ENCODE results near the gene SPR.

Gene SPR
- total RNA-seq, result 0.30 to 4.0 reads per million in 2 experiments

DNA sequence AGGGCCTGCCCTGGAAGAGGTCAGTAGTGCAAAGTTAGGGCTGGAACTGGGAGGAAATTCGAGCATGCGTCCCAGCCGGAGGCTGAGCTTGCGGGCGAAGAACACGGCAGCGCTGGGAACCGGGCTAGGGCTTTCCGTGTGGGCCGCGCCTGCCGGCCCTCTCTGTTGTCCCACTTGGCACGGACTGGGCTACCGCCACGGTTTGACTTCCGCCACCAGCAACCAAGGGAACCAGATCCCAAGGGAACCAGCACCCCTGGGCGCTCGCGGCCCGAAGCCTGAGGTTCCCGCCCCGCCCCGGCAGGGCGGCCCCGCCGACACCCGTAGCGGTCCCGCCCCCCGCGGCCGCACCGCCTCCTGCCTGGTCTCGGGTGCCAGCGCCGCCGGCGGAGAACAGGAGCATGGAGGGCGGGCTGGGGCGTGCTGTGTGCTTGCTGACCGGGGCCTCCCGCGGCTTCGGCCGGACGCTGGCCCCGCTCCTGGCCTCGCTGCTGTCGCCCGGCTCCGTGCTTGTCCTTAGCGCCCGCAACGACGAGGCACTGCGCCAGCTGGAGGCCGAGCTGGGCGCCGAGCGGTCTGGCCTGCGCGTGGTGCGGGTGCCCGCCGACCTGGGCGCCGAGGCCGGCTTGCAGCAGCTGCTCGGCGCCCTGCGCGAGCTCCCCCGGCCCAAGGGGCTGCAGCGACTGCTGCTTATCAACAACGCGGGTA is at the start of gene SPR:
SPR (plus strand) TSS at position 377 of the 708 bp plus-strand sequence; CDS start at position 402, 25 bp downstream.
- DNase-seq (ENCODE audit: low read depth), result peak; percentile 20

DNA sequence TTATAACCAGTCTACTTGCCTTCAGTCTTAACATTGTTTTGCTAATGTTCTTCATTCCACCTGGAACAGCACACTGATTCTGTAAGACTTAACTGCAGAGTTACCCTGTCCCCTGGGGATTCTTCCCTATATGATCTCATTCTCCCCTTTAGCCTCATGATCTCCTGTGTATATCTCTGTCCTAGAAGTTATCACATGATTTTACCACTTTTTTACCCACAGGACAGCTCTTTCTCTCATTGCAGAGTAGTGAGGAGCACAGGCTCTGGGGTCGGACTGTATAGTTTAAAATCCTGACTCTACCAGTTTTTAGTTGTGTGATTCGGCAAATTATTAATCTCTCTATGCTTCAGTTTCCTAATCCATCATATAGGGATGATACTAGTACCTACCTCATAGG is 47.1 kb upstream of the SPR start:
- DNase-seq (ENCODE audit: low read depth), result no peak

DNA sequence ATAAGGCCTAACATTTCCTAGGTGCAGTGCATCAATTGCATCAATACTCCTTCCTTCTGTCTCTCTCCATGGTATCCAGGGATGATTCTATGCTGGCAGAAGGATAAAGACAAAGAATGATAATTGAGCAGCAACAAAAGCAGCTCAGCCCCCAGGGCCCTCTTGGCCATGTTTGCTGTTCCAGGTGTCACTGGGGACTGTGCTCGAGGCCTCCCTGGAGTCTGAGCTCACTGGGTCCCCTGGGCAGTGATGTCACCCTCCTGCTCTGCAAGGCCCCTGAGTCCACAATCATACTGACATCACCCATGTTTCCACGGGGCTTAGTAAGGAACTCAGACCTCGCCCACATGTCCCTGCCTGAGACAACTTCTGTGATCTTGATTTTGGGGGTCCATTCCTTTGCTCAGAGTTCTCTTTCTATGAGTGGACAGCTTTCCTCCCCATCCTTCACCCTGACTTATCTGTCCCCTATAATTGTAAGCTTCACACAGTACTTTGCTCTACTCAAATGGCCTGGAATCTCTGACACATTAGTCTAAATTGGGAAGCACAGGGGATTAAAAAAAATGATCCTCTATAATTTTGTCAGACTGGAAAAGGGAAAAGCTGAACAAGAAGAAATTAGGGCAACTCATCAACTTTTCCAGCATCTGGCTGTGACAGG is 45.6 kb upstream of the SPR start:
- no peak for DNase-seq (ENCODE audit: low read depth)

DNA sequence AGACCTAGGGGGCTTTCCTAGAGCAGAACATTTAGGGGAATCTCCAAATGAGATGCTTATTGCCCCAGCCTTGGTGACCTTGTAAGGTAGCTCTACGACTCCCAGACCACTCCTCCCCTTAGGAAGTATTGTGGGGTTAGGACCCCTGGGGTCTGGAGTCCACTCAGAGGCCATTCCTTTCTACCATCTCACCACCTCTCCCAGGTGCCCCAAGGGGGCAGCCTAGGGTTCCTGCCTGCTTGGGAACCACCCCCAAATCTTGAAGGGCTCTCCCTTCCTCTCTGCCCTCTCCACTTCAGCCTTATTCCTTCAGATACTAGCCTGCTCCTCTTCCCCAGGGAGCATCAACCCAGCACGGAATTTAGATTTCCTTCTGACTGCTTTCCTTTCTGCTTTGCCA is 43.9 kb upstream of the SPR start:
- no peak for DNase-seq (ENCODE audit: low read depth)

DNA sequence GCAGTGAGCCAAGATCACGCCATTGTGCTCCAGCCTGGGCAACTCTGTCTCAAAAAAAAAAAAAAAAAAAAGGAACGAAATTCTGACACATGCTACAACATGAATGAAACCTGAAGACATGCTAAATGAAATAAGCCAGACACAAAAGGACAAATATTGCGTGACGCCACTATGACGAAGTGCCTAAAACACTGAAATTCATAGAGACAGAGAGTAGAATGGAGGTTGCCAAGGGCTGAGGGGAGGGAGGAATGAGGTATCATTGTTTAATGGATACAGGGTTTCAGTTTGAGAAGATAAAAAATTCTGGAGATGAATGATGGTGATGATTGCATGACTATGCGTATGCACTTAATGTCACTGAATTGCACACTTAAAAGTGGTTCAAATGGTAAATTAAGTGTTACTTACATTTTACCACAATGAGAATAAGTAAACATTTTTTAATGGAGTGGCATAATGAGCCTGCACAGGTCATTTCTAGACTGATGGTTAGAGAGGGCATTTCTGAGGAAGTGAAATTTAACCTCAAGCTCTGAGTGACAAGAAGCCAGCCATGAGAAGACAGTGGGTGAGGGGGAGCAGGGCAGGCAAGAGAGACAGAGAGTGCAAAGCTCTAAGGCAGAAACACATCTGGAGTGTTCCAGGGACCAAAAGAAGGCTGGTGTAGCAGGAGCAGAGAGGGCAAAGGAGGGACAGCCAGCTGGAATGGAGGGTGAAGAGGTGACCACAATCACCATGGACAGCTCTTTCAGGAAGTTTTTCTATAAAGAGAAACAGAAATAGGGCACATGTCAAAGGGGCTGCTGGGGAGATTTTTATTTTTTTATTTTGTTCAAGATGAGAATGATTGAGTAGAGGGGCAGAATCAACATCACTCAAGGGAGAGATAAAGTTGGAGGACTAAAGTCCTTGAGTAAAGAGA is 40.8 kb upstream of the SPR start:
- no peak for DNase-seq (ENCODE audit: low read depth)

DNA sequence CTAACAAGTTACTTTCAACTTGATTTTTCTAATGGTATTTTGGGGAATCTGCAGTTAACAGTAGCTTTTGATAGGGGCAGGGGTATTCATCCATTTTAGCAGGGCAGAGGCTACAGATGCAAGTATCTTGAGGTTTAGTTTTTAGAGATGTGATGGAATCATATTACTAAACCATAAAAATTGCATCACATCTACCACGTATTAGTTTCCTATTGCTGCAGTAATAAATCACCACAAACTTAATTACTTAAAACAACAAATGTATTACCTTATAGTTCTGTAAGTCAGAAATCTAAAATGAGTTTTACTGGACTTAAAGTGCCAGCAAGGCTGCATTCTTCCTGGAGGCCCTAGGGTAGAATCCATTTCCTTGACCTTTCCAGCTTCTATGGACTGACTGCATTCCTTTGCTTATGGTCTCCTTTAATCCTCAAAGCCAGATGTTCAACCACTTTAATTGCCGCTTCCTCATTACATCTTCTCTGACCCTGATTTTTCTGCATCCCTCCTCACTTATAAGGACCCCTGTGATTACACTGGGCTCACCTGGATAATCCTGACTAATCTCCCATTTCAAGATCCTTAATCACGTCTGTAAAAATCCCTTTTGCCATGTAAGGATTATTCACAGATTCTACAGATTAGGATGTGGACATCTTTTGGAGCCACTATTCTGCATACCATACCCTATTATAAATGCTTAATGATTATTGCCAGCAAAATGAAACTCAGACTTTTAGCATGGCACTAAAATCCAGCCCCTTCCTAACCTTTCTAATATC is 39.5 kb upstream of the SPR start:
- no peak for DNase-seq (ENCODE audit: low read depth)

DNA sequence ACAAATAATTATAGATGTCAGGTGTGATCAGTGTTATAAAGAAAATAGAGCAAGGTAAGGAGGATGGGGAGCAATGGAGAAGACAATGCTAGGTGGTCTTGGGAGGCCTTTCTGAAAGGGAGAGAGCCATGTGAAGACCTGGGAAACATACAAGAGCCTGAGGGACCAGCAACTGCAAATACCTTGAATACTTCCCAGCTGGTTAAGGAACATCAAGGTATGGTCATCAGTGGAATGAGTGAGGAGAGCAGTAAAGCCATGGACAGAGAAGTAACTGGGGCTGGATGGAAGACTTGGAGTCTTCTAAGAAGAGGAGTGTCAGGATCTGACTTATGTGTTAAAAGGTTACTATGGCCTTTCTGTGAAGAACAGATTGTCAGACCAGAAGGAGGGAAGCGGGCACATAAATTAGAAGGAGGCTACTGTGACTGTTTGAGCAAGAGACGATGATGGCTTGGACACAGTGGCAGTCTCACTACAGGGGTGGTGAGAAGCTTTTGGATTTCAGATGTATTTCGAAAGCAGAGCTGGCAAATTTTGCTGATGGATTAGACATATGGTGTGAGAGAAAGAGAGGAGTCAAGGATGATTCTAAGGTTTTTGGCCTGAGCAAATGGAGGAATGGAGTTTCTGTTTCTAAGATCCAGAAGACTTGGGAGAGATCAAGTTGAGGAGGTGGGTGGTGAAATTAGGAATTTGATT is 38.6 kb upstream of the SPR start:
- DNase-seq (ENCODE audit: low read depth), result no peak

DNA sequence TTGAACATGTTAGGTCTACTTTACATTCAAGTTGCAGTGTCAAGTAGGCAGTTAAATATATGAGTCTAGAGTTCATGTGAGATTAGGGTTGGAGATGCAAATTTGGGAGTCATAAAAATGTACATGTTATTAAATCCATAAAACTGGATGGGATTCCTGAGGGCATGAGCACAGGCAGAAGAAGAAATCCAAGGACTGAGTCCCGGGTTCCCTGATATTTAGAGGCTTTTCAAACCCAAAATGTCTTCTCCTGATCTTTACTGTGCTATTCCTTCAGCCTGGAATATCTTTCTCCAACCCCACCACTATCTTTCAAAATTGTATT is 38.1 kb upstream of the SPR start:
- DNase-seq (ENCODE audit: low read depth), result no peak

DNA sequence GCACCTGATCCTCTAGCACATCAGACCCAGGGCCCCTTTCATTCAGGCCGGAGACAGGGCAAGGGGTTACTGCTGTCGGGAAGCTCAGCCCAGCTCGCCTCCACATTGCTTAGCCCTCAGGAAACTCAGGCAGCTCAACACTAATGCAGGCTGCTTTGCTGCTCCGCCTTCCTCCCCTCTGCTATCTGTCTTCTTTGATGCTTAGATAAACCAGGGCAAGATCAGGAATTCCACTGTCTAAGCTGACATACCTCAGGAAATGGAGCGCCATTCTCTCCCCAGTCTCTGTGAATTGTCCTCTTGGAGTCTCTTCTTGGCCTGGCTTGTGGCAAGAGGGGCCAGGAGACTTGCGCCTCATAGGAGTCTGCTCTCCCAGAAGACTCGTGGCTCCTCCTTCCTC is 35.9 kb upstream of the SPR start:
- no peak for DNase-seq (ENCODE audit: low read depth)

DNA sequence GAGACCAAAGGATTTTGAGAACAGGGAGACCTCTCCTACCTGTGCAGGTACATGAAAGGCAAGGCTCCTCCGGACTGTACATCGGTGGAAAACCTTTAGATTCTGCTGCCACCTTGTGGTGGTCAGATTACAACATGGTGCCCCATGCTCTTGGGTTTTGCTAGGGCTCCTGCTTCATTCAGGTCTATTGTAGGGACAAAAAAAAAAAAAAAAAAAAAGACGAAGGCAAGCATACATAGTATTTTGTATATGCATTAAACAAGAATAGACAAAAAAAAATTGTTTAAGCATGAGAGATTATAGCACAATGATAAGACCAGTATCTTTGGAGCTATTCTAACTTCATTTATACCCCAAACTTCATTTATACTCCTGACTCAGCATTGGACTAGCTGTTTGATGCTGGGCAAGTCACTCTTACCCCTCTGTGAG is 27.4 kb upstream of the SPR start:
- peak; percentile 37 for DNase-seq (ENCODE audit: low read depth)

DNA sequence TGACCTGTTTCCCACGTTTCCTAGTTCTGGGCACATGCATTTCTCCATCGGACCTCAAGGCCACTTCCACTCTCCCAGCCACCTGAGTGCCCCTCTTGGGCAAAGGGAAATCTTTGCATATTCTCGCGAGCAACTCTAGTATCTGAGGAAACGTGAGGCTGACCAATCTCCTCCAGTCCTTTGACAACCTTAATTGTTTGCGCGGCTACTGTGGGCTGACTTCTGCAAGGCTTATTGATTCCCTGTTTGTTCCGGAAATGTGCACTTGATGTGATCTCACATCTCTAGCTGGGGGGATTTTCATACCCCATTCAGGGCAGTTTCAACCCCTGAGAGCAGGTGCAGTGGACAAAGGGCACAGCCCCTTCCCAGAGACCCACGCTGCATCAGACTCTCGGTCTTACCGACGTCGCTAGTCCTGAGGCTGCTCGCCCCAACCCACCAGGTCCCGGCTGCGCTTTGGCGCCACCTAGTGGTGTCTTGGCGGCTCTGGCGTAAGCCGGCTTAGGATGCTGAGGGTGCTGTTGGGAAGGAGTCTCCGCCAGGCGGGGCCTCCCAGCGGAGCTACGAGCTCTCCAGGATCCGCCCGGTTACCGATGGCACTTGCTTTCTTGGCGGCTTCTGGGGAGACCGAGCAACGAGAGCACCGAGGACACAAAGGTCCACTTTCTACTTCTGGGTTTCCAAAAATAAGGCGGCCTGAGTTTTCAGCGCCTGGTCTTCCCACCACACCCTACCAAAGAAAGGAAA is 24.8 kb upstream of the SPR start:
- DNase-seq (ENCODE audit: low read depth), result peak; percentile 78

DNA sequence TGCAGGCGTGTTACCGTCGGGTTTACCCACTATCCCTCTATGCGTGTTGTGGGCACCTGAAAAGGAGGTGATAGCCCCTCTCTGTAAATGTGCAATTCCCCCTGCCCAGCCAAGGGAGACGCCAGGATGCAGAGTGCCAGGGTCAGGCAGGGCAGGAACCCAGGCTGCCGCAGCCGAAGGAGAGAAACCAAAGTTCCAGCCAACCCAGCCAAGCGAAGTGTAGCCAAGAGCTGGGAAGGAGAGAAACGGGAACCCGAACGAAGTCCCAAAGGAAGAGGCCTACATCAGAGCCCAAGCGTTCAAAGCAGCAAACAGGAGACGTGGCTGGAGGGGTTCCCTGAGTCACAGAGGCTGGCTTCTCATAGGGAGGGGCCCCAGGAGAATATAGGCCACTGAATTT is 24.2 kb upstream of the SPR start:
- no peak for DNase-seq (ENCODE audit: low read depth)

DNA sequence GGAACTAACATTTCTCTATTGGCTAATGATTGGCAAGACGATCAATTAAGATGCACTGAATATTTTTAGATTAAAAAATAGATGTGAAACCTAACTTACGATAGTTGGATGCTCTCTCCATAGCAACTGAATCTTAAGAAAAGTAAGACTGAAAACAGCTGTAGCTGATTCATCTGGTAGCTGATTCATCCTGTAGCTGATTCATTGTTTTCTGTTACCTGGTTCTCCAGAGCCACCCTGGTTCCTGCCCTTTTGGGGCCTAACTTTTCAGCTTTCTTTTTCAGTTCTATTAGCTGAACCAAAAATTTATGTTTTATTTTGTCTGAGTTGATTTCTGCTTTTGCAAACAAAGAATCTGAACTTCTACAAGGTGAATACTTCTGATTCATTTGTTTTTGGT is 22.7 kb upstream of the SPR start:
- no peak for DNase-seq (ENCODE audit: low read depth)

DNA sequence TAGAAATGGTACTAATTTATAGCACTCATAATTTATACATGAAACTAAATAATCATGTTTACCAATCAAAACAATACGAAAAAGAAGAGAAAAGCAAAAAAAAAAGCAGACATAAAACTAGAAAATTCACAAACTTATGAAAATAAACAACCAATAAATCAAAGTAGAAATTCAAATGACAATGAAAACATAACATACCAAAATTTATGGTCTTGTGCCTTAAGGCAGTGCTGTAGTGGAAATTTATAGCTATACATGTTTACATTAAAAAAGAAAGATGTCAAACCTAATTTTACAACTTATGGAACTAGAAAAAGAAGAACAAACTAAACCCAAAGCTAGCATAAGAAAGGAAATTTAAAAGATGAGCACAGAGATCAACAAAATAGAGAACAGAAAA is 16.1 kb upstream of the SPR start:
- no peak for DNase-seq (ENCODE audit: low read depth)

DNA sequence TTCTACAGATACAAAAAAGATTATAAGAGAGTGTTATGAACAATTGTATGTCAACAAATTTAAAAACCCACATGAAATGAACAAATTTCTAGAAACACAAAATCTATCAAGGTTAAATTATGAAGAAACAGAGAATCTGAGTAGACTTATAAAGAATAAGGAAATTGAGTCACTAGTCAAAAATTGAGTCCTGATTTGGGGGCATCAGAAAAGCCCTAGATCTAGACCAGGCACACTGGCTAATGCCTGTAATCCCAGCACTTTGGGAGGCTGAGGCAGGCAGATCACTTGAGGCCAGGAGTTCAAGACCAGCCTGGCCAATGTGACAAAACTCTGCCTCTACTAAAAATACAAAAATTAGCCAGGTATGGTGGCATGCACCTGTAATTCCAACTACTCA is 15.3 kb upstream of the SPR start:
- DNase-seq (ENCODE audit: low read depth), result no peak

DNA sequence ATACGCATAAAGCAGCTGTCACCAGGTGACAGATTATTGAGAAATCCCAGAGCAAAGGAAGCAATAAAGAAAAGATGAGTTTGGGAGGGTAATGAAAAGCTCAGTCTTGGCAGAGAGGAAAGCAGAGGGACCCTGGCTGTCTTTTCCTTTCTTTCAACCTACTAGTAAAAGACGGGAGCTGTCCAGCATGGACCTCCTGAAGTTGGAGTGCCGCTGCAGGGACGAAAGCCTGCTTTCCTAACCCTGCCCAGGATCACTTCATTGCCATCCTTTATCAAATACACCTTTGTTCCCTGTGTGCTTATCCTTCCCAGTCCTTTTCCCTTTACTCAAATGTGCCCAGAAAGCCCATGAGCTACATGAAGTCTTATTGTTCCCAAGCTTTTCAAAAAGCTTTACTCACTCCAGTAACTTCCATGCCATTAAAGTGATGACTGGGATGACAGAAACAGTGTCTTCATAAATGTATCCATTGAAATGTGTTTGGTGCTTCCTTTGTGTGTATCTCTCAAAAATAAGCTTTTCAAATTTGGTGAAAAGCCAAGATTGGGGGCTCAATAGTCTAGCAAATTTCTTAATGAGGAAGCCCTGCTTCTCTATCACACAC is 3.7 kb upstream of the SPR start:
- no peak for DNase-seq (ENCODE audit: low read depth)

DNA sequence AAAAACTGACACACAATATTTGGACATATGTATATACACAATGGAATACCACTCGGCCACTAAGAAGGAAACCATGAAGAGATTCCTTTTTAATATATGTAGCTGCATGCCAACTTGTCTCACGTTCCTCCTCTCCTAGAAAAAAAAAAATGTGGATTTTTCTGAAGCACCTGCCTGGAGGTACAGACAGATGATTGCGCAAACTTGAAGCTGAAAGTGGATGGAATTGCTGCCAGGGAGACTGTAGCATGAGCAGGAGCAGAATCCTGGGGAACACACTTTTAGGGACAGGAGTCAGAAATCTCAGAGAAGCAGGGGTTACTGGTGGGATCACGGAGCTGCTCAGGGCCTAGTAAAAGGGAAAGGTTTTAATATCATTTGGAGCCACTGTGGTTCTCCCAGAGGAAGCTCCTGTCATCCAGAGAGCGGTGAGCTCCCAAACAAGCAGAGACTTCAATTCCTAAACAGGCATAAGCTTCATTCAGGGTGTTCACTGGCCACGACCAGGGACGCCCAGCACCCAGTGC is 640 bp upstream of the SPR start:
- no peak for DNase-seq (ENCODE audit: low read depth)

DNA sequence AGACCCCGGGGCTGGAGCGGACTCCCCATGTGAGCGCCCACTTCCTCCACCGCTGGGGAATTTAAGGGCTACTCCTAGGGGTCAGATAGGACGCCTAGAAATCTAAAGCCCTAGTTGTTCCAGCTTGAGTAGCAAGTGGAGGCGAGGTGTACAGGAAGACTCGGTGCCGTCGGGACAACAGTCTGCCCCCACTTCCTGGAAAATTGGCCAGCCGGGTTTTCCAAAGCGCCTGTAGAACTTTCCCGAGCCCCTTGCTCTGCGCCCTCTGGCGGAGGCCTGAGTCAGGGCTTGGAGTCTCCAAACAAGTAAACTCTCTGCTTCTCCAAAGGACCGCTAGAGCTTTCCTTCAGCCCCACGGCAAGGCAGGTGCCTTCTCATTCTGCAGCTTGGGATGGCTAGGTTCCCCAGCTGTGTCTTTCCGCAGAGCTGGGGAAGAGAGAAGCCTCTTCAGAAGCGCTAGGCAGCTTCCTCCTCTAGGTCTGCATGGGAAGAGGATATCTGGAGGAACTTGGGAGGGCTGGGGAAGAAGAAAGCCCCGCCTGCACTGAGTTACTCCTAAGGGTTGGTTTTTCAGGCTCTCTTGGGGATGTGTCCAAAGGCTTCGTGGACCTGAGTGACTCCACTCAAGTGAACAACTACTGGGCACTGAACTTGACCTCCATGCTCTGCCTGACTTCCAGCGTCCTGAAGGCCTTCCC is 681 bp downstream of the SPR start:
- DNase-seq (ENCODE audit: low read depth), result no peak

DNA sequence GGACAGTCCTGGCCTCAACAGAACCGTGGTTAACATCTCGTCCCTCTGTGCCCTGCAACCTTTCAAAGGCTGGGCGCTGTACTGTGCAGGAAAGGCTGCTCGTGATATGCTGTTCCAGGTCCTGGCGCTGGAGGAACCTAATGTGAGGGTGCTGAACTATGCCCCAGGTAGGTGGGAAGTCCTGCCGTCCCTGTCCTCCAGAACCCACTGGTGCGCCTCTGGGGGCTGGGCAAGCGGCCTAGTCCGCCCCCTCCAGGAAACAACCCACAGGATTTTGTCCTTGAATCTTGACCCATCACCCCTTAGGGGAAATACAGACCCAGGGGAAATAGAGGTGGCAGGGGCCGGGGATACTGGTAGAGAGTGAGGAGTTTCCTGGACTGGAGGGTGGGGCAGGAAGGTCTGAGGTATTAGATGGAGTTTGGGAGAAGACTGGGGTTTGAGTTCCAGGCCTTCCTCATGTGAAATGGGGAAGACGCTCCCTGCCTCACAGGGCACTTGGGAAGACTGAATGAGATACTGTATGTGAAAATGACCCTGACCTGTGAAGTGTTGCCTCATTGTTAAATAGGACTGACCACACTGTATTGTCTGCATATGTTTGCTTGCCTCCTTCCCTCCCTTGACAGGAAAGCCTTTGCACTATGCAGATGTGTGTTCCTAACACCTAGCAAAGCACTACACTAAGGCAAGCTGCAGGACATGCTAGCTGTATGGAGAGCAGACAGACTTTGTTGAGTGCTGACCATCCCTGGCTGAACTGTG is 1.4 kb downstream of the SPR start:
- no peak for DNase-seq (ENCODE audit: low read depth)

Data from T follicular helper cell (primary cell).